Esophagus muscularis mucosa (tissue), 3 donors: ENCODE data around the gene PHC1.

Experiments used
- POLR2A ChIP-seq: fragments of 450-650 bp; IDR thresholded peaks from one replicate; pipeline ENCODE4 v1.6.1; 2017; ENCODE audit warnings: antibody characterized with exemption, moderate library complexity, mild to moderate bottlenecking, low read depth
- TF ChIP-seq, protein P1 (sequence below), 3 experiments: fragments of 200-600 bp in 2 of 3; fragments of 450-650 bp in 1 of 3; sonication (generic) in 2 of 3; IDR thresholded peaks; one replicate each; pipeline ENCODE4 v1.5.1; 2017 to 2019; ENCODE audit warnings: antibody characterized with exemption in 3 of 3, mild to moderate bottlenecking in 2 of 3, moderate library complexity in 1 of 3

DNA sequence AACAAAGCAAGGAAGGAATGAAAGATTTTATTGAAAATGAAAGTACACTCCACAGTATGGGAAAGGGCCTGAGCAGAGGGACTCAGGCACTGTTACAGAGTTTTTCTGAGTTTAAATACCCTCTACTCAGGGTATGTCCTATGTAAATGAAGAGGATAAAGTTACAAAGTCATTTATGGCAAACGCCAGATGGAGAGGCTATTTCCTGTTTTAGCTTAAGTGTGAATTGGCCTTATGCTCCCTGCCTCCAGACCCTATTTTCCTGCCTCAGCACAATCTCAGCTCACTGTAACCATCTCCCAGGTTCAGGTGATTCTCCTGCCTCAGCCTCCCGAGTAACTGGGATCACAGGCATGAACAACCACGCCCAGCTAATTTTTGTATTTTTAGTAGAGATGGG is 6.8 kb upstream of the PHC1 start:
- TF ChIP-seq, protein P1, sequence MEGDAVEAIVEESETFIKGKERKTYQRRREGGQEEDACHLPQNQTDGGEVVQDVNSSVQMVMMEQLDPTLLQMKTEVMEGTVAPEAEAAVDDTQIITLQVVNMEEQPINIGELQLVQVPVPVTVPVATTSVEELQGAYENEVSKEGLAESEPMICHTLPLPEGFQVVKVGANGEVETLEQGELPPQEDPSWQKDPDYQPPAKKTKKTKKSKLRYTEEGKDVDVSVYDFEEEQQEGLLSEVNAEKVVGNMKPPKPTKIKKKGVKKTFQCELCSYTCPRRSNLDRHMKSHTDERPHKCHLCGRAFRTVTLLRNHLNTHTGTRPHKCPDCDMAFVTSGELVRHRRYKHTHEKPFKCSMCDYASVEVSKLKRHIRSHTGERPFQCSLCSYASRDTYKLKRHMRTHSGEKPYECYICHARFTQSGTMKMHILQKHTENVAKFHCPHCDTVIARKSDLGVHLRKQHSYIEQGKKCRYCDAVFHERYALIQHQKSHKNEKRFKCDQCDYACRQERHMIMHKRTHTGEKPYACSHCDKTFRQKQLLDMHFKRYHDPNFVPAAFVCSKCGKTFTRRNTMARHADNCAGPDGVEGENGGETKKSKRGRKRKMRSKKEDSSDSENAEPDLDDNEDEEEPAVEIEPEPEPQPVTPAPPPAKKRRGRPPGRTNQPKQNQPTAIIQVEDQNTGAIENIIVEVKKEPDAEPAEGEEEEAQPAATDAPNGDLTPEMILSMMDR (IDR thresholded peaks at IDR 0.05) = no peak
- TF ChIP-seq POLR2A = no peak
